HCT116 (cell line): Measurements from ENCODE around the gene SNX9. TPM values are rescaled to one million over a fixed set of nuclear protein-coding genes. Genes with fewer than 3 reads are reported as not detected.

ENCODE experiments used
- ATAC-seq: fragments of 200-7000 bp; cut with Tn5 transposase; 2 replicates; pipeline ENCODE4 v1.9.1; 2020; ENCODE audit warnings: mild to moderate bottlenecking, moderate library complexity
- BruUV-seq: library from RNA; stranded (reverse); fragments of 400-500 nt; replicated peaks from 2 replicates; lab custom pipeline; 2021; lab: Mats Ljungman, UMichigan
- CTCF ChIA-PET: fragments of 300-600 bp; sonication (Branson Sonifier 250); formaldehyde crosslinking; loops from one replicate; lab custom pipeline; 2021; ENCODE audit warnings: antibody characterized with exemption; lab: Charles Lee
- POLR2A ChIA-PET: fragments of 300-600, 350-600 bp; sonication (Branson Sonifier 250); formaldehyde crosslinking; loops from one replicate; lab custom pipeline; 2021; ENCODE audit warnings: antibody characterized with exemption; lab: Charles Lee
- RAD21 ChIA-PET, 2 experiments: fragments of 300-600 bp; sonication (Branson Sonifier 250); formaldehyde crosslinking; loops; one replicate each; lab custom pipeline; 2023; ENCODE audit warnings: low total read pairs in 2 of 2; ENCODE audit not compliant: uncharacterized antibody in 2 of 2, unreplicated experiment in 2 of 2, low non-redundant PET in 1 of 2; lab: Charles Lee
- DNase-seq: peaks from one replicate; pipeline ENCODE4 v3.0.0-alpha.2; 2010; ENCODE audit warnings: low read depth, low spot score
- H2AFZ ChIP-seq: fragments of 200-600 bp; shearing (Covaris generic), sonication (generic); 2 replicates; pipeline ENCODE4 v1.6.1; 2017; ENCODE audit warnings: low read depth, mixed run types, mixed read lengths, antibody characterized with exemption, low read length; ENCODE audit not compliant: poor library complexity, severe bottlenecking
- H3K27ac ChIP-seq: 2 replicates; pipeline ENCODE4 v1.5.1; 2012; ENCODE audit warnings: low read depth, low read length
- H3K27me3 ChIP-seq: fragments of 200-600 bp; sonication (generic); 2 replicates; pipeline ENCODE4 v1.6.1; 2016; ENCODE audit warnings: mixed run types, low read length, mixed read lengths; ENCODE audit not compliant: insufficient read depth
- H3K36me3 ChIP-seq, 2 experiments: fragments of 200-500 bp in 1 of 2; fragments of 200-600 bp in 1 of 2; sonication (Bioruptor generic) in 1 of 2; sonication (generic) in 1 of 2; 2 replicates each; pipeline versions ENCODE4 v1.5.1 to v1.6.1; 2014 to 2016; ENCODE audit warnings: low read length in 2 of 2, inconsistent platforms in 1 of 2, mixed read lengths in 1 of 2, mixed run types in 1 of 2; ENCODE audit not compliant: insufficient read depth in 2 of 2, control insufficient read depth in 1 of 2
- H3K4me1 ChIP-seq, 2 experiments: fragments of 200-600 bp in 1 of 2; sonication (generic) in 1 of 2; 2 replicates each; pipeline versions ENCODE4 v1.5.1 to v1.6.1; 2012 to 2017; ENCODE audit warnings: low read length in 2 of 2, inconsistent platforms in 1 of 2, mild to moderate bottlenecking in 1 of 2, mixed read lengths in 1 of 2, mixed run types in 1 of 2, moderate library complexity in 1 of 2; ENCODE audit not compliant: insufficient read depth in 2 of 2, control insufficient read depth in 1 of 2
- H3K4me2 ChIP-seq: fragments of 200-600 bp; sonication (generic); 2 replicates; pipeline ENCODE4 v1.6.1; 2017; ENCODE audit warnings: mixed run types, low read length, mixed read lengths
- H3K4me3 ChIP-seq, 2 experiments: fragments of 200-600 bp in 1 of 2; sonication (generic) in 1 of 2; replicated peaks in 1 of 2; 2 replicates each; pipeline ENCODE4 v1.5.1; 2011 to 2016; ENCODE audit warnings: low read length in 2 of 2, control low read depth in 1 of 2, low read depth in 1 of 2, mild to moderate bottlenecking in 1 of 2, mixed read lengths in 1 of 2, mixed run types in 1 of 2
- H3K79me2 ChIP-seq: fragments of 200-600 bp; sonication (generic); 2 replicates; pipeline ENCODE4 v1.6.1; 2017; ENCODE audit warnings: mild to moderate bottlenecking, mixed run types, low read length, moderate library complexity, mixed read lengths; ENCODE audit not compliant: insufficient read depth
- H3K9ac ChIP-seq: fragments of 200-600 bp; sonication (generic); 2 replicates; pipeline ENCODE4 v1.6.1; 2016; ENCODE audit warnings: low read length, mixed read lengths
- H3K9me2 ChIP-seq: fragments of 200-600 bp; sonication (generic), shearing (Covaris generic); 2 replicates; pipeline ENCODE4 v1.6.1; 2017; ENCODE audit warnings: mixed run types, mild to moderate bottlenecking, moderate library complexity; ENCODE audit not compliant: insufficient read depth
- H3K9me3 ChIP-seq, 2 experiments: fragments of 200-500 bp in 1 of 2; fragments of 200-600 bp in 1 of 2; sonication (Bioruptor generic) in 1 of 2; sonication (generic) in 1 of 2; 2 replicates each; pipeline ENCODE4 v1.6.1; 2014 to 2017; ENCODE audit warnings: low read length in 2 of 2, mixed read lengths in 2 of 2, inconsistent platforms in 1 of 2, low read depth in 1 of 2, mild to moderate bottlenecking in 1 of 2, mixed run types in 1 of 2, moderate library complexity in 1 of 2; ENCODE audit not compliant: control insufficient read depth in 1 of 2, insufficient read depth in 1 of 2
- H4K20me1 ChIP-seq: fragments of 200-600 bp; sonication (generic), shearing (Covaris generic); 2 replicates; pipeline ENCODE4 v1.6.1; 2017; ENCODE audit warnings: mixed run types, mild to moderate bottlenecking, moderate library complexity; ENCODE audit not compliant: insufficient read depth
- CBX3 ChIP-seq: IDR thresholded peaks from 2 replicates; pipeline ENCODE4 v1.6.1; 2012; ENCODE audit warnings: low read depth
- CEBPB ChIP-seq: IDR thresholded peaks from 2 replicates; pipeline ENCODE4 v1.6.1; 2012; ENCODE audit warnings: low read depth
- ELF1 ChIP-seq: IDR thresholded peaks from 2 replicates; pipeline ENCODE4 v1.6.1; 2012; ENCODE audit warnings: low read depth, borderline replicate concordance
- JUND ChIP-seq: IDR thresholded peaks from 2 replicates; pipeline ENCODE4 v1.6.1; 2012
- POLR2AphosphoS5 ChIP-seq: IDR thresholded peaks from 2 replicates; pipeline ENCODE4 v1.6.1; 2011; ENCODE audit warnings: mild to moderate bottlenecking, low read depth, low read length, moderate library complexity
- RAD21 ChIP-seq: IDR thresholded peaks from 2 replicates; pipeline ENCODE4 v1.6.1; 2012; ENCODE audit warnings: low read depth, mild to moderate bottlenecking
- SP1 ChIP-seq: IDR thresholded peaks from 2 replicates; pipeline ENCODE4 v1.6.1; 2012; ENCODE audit warnings: low read depth
- TCF7L2 ChIP-seq: IDR thresholded peaks from 2 replicates; pipeline ENCODE4 v1.7.0; 2011; ENCODE audit warnings: borderline replicate concordance, inconsistent platforms; ENCODE audit not compliant: insufficient read depth, insufficient read length; ENCODE audit errors: extremely low read depth
- YY1 ChIP-seq: IDR thresholded peaks from 2 replicates; pipeline ENCODE4 v1.6.1; 2011; ENCODE audit warnings: low read length, low read depth, moderate library complexity, mild to moderate bottlenecking; ENCODE audit not compliant: insufficient replicate concordance; ENCODE audit errors: extremely low read depth
- ZFX ChIP-seq: fragments of 450-650 bp; IDR thresholded peaks from 2 replicates; pipeline ENCODE4 v1.6.1; 2017
- intact Hi-C: fragments of 100-400 bp; cut with micrococcal nuclease; formaldehyde crosslinking; loops from 2 replicates; pipeline ENCODE4 v1.10.0; 2022
- total RNA-seq: library from RNA; stranded (reverse); gene quantifications from one replicate; pipeline ENCODE4 v1.2.1, GENCODE V29; 2021; ENCODE audit not compliant: unreplicated experiment
- TF ChIP-seq, protein P1 (sequence below), 3 experiments: fragments of 200-600 bp in 1 of 3; sonication (generic) in 1 of 3; IDR thresholded peaks in 2 of 3; conservative IDR thresholded peaks in 1 of 3; 2 replicates each; pipeline ENCODE4 v1.5.1; 2012 to 2017; ENCODE audit warnings: low read depth in 2 of 3, low read length in 2 of 3, antibody characterized with exemption in 1 of 3, borderline replicate concordance in 1 of 3, control low read depth in 1 of 3, mild to moderate bottlenecking in 1 of 3, mixed read lengths in 1 of 3, mixed run types in 1 of 3, moderate library complexity in 1 of 3; ENCODE audit not compliant: insufficient read depth in 1 of 3
- TF ChIP-seq, protein P2 (sequence below): IDR thresholded peaks from 2 replicates; pipeline ENCODE4 v1.6.1; 2012
- TF ChIP-seq, protein P3 (sequence below): IDR thresholded peaks from 2 replicates; pipeline ENCODE4 v1.6.1; 2011; ENCODE audit warnings: mild to moderate bottlenecking, low read length, moderate library complexity; ENCODE audit not compliant: insufficient replicate concordance; ENCODE audit errors: extremely low read depth
- TF ChIP-seq, protein P4 (sequence below): IDR thresholded peaks from 2 replicates; pipeline ENCODE4 v1.6.1; 2012
- TF ChIP-seq, protein P5 (sequence below): IDR thresholded peaks from 2 replicates; pipeline ENCODE4 v1.6.1; 2012; ENCODE audit warnings: low read depth

The SNX9 gene
- total RNA-seq, 1 experiment from 2014 or later = 42.5 TPM

DNA sequence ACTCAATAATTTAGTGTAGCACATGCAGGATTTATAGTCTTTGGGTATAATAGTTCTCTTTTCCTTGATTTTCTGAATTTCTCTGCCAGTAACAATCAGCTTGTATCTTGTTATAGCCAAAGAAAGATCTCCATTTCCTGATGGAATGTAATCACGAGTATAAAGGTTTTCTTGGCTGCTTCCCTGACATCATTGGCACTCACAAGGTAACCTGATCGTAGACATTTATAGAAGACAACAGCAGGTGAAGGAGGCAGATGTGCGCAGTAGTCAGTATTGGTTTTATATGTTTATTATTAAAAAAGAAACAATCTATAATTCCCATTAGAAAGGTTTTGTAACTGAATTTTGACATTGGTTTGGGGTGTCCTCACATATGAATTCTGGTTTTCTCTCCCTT, 114.3 kb downstream of the SNX9 start:
- H3K4me1 ChIP-seq = no peaks in the 10 kb centered on the region
- DNase-seq = no peak
- ChIA-PET CTCF (no interaction called here), POLR2A (no interaction called here), RAD21 (interaction anchor here in 1 of 2 experiments (0.5 kb wide), 1 partner anchor 92 kb away, joined by 3 read pairs; no protein-coding TSS in a partner anchor)
- H4K20me1 ChIP-seq = no peaks in the 10 kb centered on the region
- H3K4me2 ChIP-seq = no peak overlapping the region
- H3K9me3 ChIP-seq = no peaks in the 10 kb centered on the region
- no TSS peak for BruUV-seq
- intact Hi-C loops = no loop called here
- no peak for ATAC-seq
- H3K9ac ChIP-seq = no peak overlapping the region
- no peaks in the 10 kb centered on the region for H3K27me3 ChIP-seq
- peaks cover 21 to 33% of the 10 kb centered on the region in 2 experiments for H3K36me3 ChIP-seq
- no peak overlapping the region for H3K27ac ChIP-seq
- H3K4me3 ChIP-seq = no peak overlapping the region
- TF ChIP-seq, protein P1, sequence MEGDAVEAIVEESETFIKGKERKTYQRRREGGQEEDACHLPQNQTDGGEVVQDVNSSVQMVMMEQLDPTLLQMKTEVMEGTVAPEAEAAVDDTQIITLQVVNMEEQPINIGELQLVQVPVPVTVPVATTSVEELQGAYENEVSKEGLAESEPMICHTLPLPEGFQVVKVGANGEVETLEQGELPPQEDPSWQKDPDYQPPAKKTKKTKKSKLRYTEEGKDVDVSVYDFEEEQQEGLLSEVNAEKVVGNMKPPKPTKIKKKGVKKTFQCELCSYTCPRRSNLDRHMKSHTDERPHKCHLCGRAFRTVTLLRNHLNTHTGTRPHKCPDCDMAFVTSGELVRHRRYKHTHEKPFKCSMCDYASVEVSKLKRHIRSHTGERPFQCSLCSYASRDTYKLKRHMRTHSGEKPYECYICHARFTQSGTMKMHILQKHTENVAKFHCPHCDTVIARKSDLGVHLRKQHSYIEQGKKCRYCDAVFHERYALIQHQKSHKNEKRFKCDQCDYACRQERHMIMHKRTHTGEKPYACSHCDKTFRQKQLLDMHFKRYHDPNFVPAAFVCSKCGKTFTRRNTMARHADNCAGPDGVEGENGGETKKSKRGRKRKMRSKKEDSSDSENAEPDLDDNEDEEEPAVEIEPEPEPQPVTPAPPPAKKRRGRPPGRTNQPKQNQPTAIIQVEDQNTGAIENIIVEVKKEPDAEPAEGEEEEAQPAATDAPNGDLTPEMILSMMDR (IDR thresholded peaks at IDR 0.05 in 2 of 3, conservative IDR thresholded peaks at IDR 0.05 in 1 of 3; ENCODE audit: borderline replicate concordance in 1 of 3, insufficient read depth in 1 of 3, low read depth in 2 of 3, low read length in 2 of 3) = no peak
- TF ChIP-seq, protein P2, sequence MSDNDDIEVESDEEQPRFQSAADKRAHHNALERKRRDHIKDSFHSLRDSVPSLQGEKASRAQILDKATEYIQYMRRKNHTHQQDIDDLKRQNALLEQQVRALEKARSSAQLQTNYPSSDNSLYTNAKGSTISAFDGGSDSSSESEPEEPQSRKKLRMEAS = no peak
- TF ChIP-seq POLR2AphosphoS5 = no peak
- TF ChIP-seq, protein P3, sequence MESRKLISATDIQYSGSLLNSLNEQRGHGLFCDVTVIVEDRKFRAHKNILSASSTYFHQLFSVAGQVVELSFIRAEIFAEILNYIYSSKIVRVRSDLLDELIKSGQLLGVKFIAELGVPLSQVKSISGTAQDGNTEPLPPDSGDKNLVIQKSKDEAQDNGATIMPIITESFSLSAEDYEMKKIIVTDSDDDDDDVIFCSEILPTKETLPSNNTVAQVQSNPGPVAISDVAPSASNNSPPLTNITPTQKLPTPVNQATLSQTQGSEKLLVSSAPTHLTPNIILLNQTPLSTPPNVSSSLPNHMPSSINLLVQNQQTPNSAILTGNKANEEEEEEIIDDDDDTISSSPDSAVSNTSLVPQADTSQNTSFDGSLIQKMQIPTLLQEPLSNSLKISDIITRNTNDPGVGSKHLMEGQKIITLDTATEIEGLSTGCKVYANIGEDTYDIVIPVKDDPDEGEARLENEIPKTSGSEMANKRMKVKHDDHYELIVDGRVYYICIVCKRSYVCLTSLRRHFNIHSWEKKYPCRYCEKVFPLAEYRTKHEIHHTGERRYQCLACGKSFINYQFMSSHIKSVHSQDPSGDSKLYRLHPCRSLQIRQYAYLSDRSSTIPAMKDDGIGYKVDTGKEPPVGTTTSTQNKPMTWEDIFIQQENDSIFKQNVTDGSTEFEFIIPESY = no peak
- no peak for TF ChIP-seq JUND
- TF ChIP-seq SP1 = no peak
- TF ChIP-seq ZFX = no peak
- no peak for TF ChIP-seq CBX3
- TF ChIP-seq ELF1 = no peak
- TF ChIP-seq, protein P4, sequence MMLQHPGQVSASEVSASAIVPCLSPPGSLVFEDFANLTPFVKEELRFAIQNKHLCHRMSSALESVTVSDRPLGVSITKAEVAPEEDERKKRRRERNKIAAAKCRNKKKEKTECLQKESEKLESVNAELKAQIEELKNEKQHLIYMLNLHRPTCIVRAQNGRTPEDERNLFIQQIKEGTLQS = no peak
- TF ChIP-seq, protein P5, sequence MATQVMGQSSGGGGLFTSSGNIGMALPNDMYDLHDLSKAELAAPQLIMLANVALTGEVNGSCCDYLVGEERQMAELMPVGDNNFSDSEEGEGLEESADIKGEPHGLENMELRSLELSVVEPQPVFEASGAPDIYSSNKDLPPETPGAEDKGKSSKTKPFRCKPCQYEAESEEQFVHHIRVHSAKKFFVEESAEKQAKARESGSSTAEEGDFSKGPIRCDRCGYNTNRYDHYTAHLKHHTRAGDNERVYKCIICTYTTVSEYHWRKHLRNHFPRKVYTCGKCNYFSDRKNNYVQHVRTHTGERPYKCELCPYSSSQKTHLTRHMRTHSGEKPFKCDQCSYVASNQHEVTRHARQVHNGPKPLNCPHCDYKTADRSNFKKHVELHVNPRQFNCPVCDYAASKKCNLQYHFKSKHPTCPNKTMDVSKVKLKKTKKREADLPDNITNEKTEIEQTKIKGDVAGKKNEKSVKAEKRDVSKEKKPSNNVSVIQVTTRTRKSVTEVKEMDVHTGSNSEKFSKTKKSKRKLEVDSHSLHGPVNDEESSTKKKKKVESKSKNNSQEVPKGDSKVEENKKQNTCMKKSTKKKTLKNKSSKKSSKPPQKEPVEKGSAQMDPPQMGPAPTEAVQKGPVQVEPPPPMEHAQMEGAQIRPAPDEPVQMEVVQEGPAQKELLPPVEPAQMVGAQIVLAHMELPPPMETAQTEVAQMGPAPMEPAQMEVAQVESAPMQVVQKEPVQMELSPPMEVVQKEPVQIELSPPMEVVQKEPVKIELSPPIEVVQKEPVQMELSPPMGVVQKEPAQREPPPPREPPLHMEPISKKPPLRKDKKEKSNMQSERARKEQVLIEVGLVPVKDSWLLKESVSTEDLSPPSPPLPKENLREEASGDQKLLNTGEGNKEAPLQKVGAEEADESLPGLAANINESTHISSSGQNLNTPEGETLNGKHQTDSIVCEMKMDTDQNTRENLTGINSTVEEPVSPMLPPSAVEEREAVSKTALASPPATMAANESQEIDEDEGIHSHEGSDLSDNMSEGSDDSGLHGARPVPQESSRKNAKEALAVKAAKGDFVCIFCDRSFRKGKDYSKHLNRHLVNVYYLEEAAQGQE = no peak
- TF ChIP-seq YY1 = no peak
- no peak for TF ChIP-seq RAD21
- TF ChIP-seq CEBPB = no peak
- TF ChIP-seq TCF7L2 = no peak
- H3K79me2 ChIP-seq = no peaks in the 10 kb centered on the region
- H2AFZ ChIP-seq = no peak overlapping the region
- H3K9me2 ChIP-seq = no peaks in the 10 kb centered on the region
